Fibroblast of villous mesenchyme (primary cell): ENCODE measurements around the gene SLC23A1. TPM values are rescaled to one million over a fixed set of nuclear protein-coding genes. Genes with fewer than 3 reads are reported as not detected.

Source experiments
- DNase-seq: peaks from one replicate; pipeline ENCODE4 v3.0.0-alpha.2; 2010; ENCODE audit warnings: low read depth
- H3K4me3 ChIP-seq: 2 replicates; pipeline ENCODE4 v1.5.1; 2011; ENCODE audit warnings: low read depth, mild to moderate bottlenecking, low read length
- CTCF ChIP-seq: IDR thresholded peaks from 2 replicates; pipeline ENCODE4 v1.5.1; 2012; ENCODE audit warnings: low read depth, mild to moderate bottlenecking, low read length; ENCODE audit not compliant: insufficient read depth
- total RNA-seq: library from RNA; depleted of rRNA; stranded (reverse); fragments of >200 nt; gene quantifications from 2 replicates; pipeline ENCODE4 v1.2.3, GENCODE V29; 2012

SLC23A1 gene
- total RNA-seq, 1 donor = not detected

- H3K4me3 ChIP-seq = no peak overlapping the region
- no peak for TF ChIP-seq CTCF
- DNase-seq = no peak
Measured at GRCh38 chr5:139401546-139401945, 18.4 kb upstream of the SLC23A1 start.

- DNase-seq = no peak
- TF ChIP-seq CTCF = no peak
- no peak overlapping the region for H3K4me3 ChIP-seq
Measured at GRCh38 chr5:139399501-139400121, 16.5 kb upstream of the SLC23A1 start.

- TF ChIP-seq CTCF = no peak
- H3K4me3 ChIP-seq = no peak overlapping the region
- DNase-seq = no peak
Measured at GRCh38 chr5:139397921-139398320, 14.8 kb upstream of the SLC23A1 start.

GRCh38 chr5:139396691-139397090, 13.6 kb upstream of the SLC23A1 start:
- H3K4me3 ChIP-seq = no peak overlapping the region
- no peak for TF ChIP-seq CTCF

GRCh38 chr5:139395844-139396640, 12.9 kb upstream of the SLC23A1 start:
- TF ChIP-seq CTCF = no peak
- no peak overlapping the region for H3K4me3 ChIP-seq
- no peak for DNase-seq

More at GRCh38 chr5:139396691-139397090, 13.6 kb upstream of the SLC23A1 start:
- DNase-seq = no peak

- DNase-seq = no peak
- no peak for TF ChIP-seq CTCF
- peak within 1 kb of the TSS; percentile 60 for H3K4me3 ChIP-seq
Measured at GRCh38 chr5:139394654-139395566, 11.8 kb upstream of the SLC23A1 start, which contains the start of gene PROB1. PROB1 (minus strand) TSS chr5:139395104; CDS start chr5:139395081, 23 bp downstream.
